ENCODE data around the gene ORAI1. TPM values are rescaled to one million over a fixed set of nuclear protein-coding genes. Genes with fewer than 3 reads are reported as not detected.
"Not testable (repeated sequence)": the region's sequence is repeated elsewhere in the genome, so short reads cannot be mapped to it uniquely, and the experiment has no call there.

ORAI1 gene
- total RNA-seq, 1 donor from 2014 or later = 86.3 TPM

DNA sequence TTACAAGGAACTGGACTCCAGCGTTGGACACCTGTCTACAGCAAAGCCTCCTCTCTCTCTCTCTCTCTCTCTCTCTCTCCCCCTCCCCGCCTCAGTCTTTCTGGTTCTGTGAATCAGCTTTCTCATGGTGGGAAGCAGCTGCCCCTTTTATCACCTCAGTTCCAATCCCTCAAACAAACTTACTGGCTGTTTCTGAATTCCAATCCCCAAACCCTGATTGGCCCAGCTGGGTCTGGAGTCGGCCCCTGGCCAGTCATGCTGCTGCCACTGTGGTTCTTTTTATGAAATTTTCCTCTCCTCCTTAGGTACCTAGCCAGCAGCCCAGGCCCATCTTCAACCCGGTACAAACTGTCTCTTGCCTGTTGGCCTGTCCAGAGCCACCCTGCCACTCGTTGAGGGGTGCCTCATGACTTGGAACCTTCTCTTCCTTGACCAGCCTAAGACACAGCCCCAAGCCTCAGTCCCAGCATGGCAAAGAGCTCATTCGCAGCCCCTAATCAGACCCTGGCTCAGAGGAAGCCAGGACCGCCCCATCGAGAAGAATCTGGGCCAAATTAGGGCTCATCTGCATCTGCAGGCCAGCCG lies 52.5 kb downstream of the ORAI1 start:
- CTCF ChIA-PET = interaction anchor here (1.1 to 1.2 kb wide), 2 partner anchors 126 to 184 kb away, joined by 3 to 6 read pairs; no protein-coding TSS in a partner anchor
- H3K4me1 Mint-ChIP-seq = no peaks in the 10 kb centered on the region
- intact Hi-C loops (cut with micrococcal nuclease) = no loop called here
- H3K9me3 Mint-ChIP-seq = no peaks in the 10 kb centered on the region
- DNase-seq (no peak), ATAC-seq (ENCODE audit: low read depth) (no peak)
- POLR2A ChIA-PET = interaction anchor here (0.6 kb wide), 1 partner anchor 176 kb away, joined by 3 read pairs; no protein-coding TSS in a partner anchor
- H3K27me3 Mint-ChIP-seq = no peaks in the 10 kb centered on the region
- TF ChIP-seq, protein P1, sequence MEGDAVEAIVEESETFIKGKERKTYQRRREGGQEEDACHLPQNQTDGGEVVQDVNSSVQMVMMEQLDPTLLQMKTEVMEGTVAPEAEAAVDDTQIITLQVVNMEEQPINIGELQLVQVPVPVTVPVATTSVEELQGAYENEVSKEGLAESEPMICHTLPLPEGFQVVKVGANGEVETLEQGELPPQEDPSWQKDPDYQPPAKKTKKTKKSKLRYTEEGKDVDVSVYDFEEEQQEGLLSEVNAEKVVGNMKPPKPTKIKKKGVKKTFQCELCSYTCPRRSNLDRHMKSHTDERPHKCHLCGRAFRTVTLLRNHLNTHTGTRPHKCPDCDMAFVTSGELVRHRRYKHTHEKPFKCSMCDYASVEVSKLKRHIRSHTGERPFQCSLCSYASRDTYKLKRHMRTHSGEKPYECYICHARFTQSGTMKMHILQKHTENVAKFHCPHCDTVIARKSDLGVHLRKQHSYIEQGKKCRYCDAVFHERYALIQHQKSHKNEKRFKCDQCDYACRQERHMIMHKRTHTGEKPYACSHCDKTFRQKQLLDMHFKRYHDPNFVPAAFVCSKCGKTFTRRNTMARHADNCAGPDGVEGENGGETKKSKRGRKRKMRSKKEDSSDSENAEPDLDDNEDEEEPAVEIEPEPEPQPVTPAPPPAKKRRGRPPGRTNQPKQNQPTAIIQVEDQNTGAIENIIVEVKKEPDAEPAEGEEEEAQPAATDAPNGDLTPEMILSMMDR (IDR thresholded peaks at IDR 0.05) = no peak
- H3K4me3 Mint-ChIP-seq = no peak overlapping the region
- no peak overlapping the region for H3K27ac Mint-ChIP-seq
- no peaks in the 10 kb centered on the region for H3K36me3 Mint-ChIP-seq (ENCODE audit: low read depth)

DNA sequence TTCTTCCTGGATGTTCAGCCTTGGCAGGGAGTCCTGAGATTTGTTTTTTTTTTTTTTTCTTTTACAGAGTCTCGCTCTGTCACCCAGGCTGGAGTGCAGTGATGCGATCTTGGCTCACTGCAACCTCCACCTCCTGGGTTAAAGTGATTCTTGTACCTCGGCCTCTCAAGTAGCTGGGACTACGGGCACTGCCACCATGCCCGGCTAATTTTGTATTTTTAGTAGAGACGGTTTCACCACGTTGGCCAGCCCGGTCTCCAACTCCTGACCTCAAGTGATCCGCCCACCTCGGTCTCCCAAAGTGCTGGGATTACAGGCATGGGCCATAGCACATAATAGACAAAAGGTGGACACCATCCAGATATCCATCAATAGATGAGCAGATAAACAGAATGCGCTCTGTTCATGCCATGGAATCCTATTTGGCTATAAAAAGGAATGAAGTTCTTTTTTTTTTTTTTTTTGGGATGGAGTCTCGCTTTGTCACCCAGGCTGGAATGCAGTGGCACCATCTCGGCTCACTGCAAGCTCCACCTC lies 53.4 kb downstream of the ORAI1 start:
- POLR2A ChIA-PET; H3K27ac Mint-ChIP-seq; H3K36me3 Mint-ChIP-seq (ENCODE audit: low read depth): not testable (repeated sequence)

DNA sequence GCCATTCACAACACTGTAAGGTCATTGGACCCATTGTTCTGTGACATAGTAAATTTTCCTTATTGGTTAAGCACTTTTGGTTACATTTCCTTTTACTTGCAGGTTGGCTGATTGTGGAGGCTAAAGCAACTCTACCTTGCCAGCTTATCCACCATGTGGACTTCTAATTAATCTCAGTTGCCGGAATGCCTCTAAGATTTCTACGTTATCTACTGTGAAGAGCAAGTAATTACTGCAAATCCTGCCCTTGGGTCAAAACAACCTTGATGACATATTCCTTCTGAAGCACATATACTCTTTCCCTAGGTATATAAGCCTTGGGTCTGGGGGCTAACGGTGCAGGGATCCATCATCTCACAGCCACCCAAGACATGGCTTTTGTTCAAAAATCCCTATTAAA lies 62.6 kb downstream of the ORAI1 start:
- CTCF ChIA-PET = interaction anchor here (1.6 kb wide), 1 partner anchor 105 kb away, joined by 7 read pairs; the partner anchor contains the start of gene RHOF

More for the DNA sequence above, 53.4 kb downstream of the ORAI1 start:
- H3K27me3 Mint-ChIP-seq; ATAC-seq (ENCODE audit: low read depth); intact Hi-C loops (cut with micrococcal nuclease); H3K9me3 Mint-ChIP-seq; DNase-seq; H3K4me1 Mint-ChIP-seq; H3K4me3 Mint-ChIP-seq: not testable (repeated sequence)
- CTCF ChIA-PET = interaction anchor here (1.2 to 8.1 kb wide), 2 partner anchors 127 to 185 kb away, joined by 3 to 71 read pairs; no protein-coding TSS in a partner anchor

DNA sequence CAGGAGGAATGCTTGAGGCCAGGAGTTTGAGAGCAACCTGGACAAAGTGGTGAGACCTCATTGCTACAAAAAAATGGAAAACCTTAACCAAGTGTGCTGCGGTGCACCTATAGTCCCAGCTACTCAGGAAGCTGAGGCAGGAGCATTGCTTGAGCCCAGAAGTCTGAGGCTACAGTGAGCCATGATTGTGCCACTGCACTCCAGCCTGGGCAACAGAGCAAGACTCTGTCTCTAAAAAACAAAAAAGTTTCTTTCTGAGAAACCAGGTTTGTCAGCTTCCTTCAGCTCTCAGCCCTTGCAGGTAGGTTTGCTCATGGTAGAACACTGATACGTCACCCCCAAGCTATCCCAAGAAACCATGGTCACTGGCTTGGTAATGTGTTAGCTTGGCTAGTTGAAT lies 63.1 kb downstream of the ORAI1 start:
- POLR2A ChIA-PET = interaction anchor here (0.6 kb wide), 1 partner anchor 31 kb away, joined by 3 read pairs; no protein-coding TSS in a partner anchor
- Mint-ChIP-seq H3K4me1 (peaks cover 7% of the 10 kb centered on the region), H3K36me3 (ENCODE audit: low read depth) (peaks cover 2% of the 10 kb centered on the region)

More for the DNA sequence above, 62.6 kb downstream of the ORAI1 start:
- Mint-ChIP-seq H3K9me3 (no peaks in the 10 kb centered on the region), H3K4me1 (peaks cover 7% of the 10 kb centered on the region), H3K27ac (no peak overlapping the region), H3K27me3 (no peaks in the 10 kb centered on the region), H3K36me3 (ENCODE audit: low read depth) (peaks cover 2% of the 10 kb centered on the region), H3K4me3 (no peak overlapping the region)
- no peak for ATAC-seq (ENCODE audit: low read depth)
- TF ChIP-seq, protein P1 (IDR thresholded peaks at IDR 0.05) = no peak
- DNase-seq = no peak
- intact Hi-C loops (cut with micrococcal nuclease) = no loop called here
- POLR2A ChIA-PET = interaction anchor here (0.6 kb wide), 1 partner anchor 299 kb away, joined by 5 read pairs; no protein-coding TSS in a partner anchor

More for the DNA sequence above, 63.1 kb downstream of the ORAI1 start:
- Mint-ChIP-seq H3K4me3 (no peak overlapping the region), H3K9me3 (no peaks in the 10 kb centered on the region), H3K27me3 (no peaks in the 10 kb centered on the region), H3K27ac (no peak overlapping the region)
- DNase-seq (no peak), ATAC-seq (ENCODE audit: low read depth) (no peak)
- intact Hi-C loops (cut with micrococcal nuclease) = no loop called here
- CTCF ChIA-PET = interaction anchor here (0.7 to 1.6 kb wide), 4 partner anchors 98 to 122 kb away, joined by 3 to 7 read pairs (median 3); partner anchors contain the start of gene RHOF
- TF ChIP-seq, protein P1 (IDR thresholded peaks at IDR 0.05) = no peak

Other genes starting within 250 kb of the ORAI1 start
- gene RNF34, start 226.4 kb upstream of the ORAI1 start, total RNA-seq = 71.2 and 75.3 TPM in 2 replicates
- gene KDM2B, start 45.5 kb upstream of the ORAI1 start, total RNA-seq = 197 and 236 TPM in 2 replicates
- 0.20 and 0.42 TPM in 2 replicates for gene MORN3, start 43.1 kb downstream of the ORAI1 start, total RNA-seq
- 7.3 and 8.3 TPM in 2 replicates for gene TMEM120B, start 86.2 kb downstream of the ORAI1 start, total RNA-seq
- gene RHOF, start 167.2 kb downstream of the ORAI1 start, total RNA-seq = 133 and 142 TPM in 2 replicates
- gene SETD1B, start 177.5 kb downstream of the ORAI1 start, total RNA-seq = 36.0 and 40.3 TPM in 2 replicates
- not detected in 2 replicates for gene HPD, start 232.3 kb downstream of the ORAI1 start, total RNA-seq